Renal pelvis (tissue), 12 donors: ENCODE results near the gene REXO5. TPM values are rescaled to one million over a fixed set of nuclear protein-coding genes. Genes with fewer than 3 reads are reported as not detected.
A peak's percentile ranks its signal among the peaks of the same experiment; 100 is the strongest.
"Not testable (repeated sequence)": the region's sequence is repeated elsewhere in the genome, so short reads cannot be mapped to it uniquely, and the experiment has no call there.

Source experiments
- DNase-seq: peaks from one replicate; pipeline ENCODE4 v3.0.0-alpha.2; 2013
- long read RNA-seq, 16 experiments: transcript quantifications; one replicate each; lab custom pipeline, GENCODE V29; 2026
- polyA plus RNA-seq, 3 donors: library from polyadenylated mRNA; unstranded; fragments of 120-200 nt; gene quantifications; one replicate each; pipeline ENCODE4 v1.2.1, GENCODE V29; 2013; ENCODE audit not compliant: insufficient read length in 3 of 3

The REXO5 gene
- polyA plus RNA-seq, result 1 to 10 TPM; 5.3 to 8.5 (median 5.5) TPM
- long read RNA-seq, donor 1, result 0 reads
- long read RNA-seq, donor 2, result 0 reads
- long read RNA-seq, donor 3, result 0 reads
- long read RNA-seq, donor 4, partial matches to known transcripts, result 0 of 1 reads
- long read RNA-seq, donor 4, other reads (novel, unspliced or antisense), result 0 of 1 reads
- long read RNA-seq, donor 5, result 0 reads
- long read RNA-seq, donor 6, result 0 reads
- long read RNA-seq, donor 7, partial matches to known transcripts, result 0 of 1 reads
- long read RNA-seq, donor 7, other reads (novel, unspliced or antisense), result 0 of 1 reads
- long read RNA-seq, donor 8, result 0 reads
- long read RNA-seq, donor 9, result 0 reads
- long read RNA-seq, donor 10, partial matches to known transcripts, result 0 of 1 reads
- long read RNA-seq, donor 10, other reads (novel, unspliced or antisense), result 0 of 1 reads
- long read RNA-seq, donor 11, result 0 reads
- long read RNA-seq, donor 12, result 0 reads
- long read RNA-seq, donor 13, result 0 reads
- long read RNA-seq, donor 14, result 0 reads
- long read RNA-seq, donor 15, result 0 reads
- long read RNA-seq, donor 16, partial matches to known transcripts, result 0 of 1 reads
- long read RNA-seq, donor 16, other reads (novel, unspliced or antisense), result 0 of 1 reads

DNA sequence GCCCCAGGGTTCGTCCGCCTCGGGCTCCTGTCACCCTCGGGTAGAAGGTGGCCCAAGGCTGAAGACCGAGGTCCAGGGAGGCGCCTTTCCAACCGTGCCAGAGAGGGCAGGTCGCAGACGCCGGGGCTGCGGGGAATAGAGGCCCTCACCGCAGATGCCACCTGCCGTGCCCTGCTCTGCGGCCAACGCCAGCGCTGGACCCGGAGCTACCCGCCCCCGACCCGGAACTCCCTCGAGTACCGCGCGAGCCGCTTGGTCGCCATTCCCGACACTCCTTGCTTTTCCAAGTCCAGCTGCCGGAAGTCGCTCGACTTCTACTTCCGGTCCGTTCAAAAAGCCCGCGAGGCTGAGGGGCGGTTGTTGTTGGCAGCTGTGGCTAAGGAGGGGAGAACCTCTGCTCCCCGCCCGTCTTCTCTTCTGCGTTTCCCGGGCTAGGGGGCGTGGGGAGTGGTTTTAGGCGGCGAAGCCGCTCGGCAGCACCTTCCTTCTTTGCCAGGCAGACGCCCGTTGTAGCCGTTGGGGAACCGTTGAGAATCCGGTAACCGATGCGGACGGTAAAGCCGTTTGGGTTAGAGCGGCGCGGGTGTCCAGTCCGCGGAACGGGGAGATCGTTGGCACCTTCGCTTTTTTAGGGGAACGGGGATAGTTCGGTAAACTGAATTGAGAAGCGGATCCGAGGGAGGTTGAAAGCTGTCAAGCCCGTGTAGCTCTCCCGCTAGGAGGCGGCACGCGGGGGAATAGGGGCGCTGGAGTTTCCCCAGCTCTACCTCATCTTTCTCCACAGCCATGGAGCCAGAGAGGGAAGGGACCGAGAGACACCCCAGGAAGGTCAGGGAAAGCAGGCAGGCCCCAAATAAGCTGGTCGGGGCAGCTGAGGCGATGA is at the start of gene REXO5, which contains the start of gene ERI2:
TSS of gene REXO5 (plus strand) at position 360 of the 883 bp plus-strand sequence. CDS start at position 787, 427 bp downstream.
TSS of gene ERI2 (minus strand) at position 305 of the 883 bp plus-strand sequence. CDS start at position 263, 42 bp downstream.
- peak; percentile 96 for DNase-seq

GRCh38 chr16:20760346-20760745 is 46.0 kb upstream of the REXO5 start:
- DNase-seq, result no peak

DNA sequence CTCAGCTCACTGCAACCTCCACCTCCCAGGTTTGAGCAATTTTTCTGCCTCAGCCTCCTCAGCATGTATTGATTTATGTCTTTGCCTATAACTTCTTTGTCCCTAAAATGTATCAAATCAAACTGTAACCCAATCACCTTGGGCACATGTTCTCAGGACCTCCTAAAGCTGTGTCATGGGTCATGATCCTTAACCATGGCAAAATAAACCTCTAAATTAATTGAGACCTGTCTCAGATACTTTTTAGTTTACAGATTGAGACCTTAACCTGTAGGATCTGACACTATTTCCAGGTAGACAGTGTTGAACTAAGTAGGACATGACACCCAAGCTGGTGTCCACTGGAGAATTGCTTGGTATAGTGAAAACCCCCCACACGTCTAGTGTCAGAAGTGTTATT is 45.2 kb upstream of the REXO5 start:
- DNase-seq, result no peak

GRCh38 chr16:20762404-20763123 is 43.8 kb upstream of the REXO5 start:
- no peak for DNase-seq

DNA sequence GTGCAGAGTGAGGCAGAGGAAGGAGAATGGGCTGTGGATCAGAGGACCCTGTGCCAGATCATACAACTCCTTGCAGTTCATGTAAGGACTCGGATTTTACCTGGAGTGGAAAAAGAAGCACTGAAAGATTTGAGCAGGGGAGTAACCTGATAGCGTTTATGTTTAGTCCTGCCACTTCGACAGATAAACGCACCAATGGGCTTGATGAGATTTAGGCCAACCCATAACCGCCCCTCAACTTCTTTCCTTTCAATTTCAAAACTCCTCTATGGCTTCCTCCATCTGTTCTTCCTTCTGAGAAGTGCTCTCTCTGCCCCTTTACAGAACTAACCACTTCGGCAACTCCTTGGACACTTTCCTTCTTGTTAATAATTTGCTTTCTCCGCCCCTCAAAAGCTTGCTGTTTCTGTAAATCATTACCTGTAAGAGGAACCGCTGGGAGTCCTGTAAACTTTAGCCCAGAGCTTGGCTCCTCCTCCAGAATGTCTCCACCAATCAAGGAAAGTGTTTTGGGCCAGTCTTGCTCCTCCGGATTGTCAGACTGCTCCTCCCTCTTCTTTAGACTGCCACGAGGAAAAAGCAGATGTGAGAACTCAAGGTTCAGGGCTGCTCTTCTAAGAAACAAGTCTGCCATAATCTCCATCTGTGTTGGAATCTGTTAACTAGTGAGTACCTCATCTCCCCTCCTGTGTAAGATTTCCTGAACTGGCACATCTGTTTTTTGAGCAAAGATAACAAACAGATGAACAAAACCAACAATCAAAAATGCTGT is 42.7 kb upstream of the REXO5 start, which contains the start of gene ACSM3:
TSS of gene ACSM3 (plus strand) at position 554 of the 772 bp plus-strand sequence. CDS start 6,021 bp downstream, outside the sequence.
- DNase-seq, result peak; percentile 94

DNA sequence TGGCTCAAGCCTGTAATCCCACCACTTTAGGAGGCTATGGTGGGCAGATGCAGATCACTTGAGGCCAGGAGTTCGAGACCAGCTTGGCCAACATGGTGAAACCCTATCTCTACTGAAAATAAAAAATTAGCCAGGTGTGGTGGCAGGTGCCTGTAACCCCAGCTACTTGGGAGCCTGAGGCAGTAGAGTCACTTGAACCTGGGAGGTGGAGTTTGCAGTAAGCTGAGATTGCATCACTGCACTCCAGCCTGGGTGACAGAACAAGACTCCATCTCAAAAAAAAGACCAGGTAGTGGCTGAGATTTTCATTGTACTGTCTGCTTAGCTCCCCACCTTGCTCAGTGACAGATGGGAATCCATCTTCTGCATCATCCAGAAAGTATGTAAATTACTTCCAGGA is 41.9 kb upstream of the REXO5 start:
- not testable (repeated sequence) for DNase-seq

- DNase-seq, result no peak
These were observed 40.6 kb upstream of the REXO5 start for GRCh38 chr16:20765732-20766131.

DNA sequence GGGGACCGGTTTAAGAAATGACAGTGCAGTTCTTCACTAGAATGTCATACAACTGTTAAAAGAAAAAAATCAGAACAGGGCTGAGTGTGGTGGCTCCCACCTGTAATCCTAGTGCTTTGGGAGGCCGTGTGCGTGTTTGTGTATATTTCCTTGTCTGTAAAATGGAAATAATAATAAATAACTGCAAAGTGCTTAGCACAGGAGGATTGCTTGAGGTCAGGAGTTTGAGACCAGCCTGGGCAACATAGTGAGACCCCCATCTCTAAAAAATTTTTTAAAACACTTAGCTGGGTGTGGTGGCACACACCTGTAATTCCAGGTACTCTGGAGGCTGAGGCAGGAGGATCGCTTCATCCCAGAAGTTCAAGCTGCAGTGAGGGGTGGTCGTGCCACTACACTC is 40.0 kb upstream of the REXO5 start:
- DNase-seq, result no peak

DNA sequence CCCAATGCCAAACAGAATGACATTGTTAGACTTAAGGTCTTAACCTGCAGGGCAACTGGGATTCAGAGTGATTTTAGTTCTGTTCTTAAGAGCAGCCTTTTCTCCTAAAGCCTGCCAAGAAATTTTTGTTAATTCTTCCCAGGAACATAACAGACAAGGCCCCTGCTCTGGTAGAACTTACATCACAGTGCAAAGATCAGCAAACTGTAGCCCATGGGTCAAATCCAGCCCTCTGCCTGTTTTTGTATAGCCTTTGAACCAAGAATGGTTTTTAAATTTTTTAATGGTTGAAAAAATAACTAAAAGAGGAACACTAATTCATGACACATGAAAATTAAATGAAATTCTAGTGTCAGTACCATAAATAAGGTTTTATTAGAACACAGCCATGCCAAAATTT is 38.8 kb upstream of the REXO5 start:
- no peak for DNase-seq

DNA sequence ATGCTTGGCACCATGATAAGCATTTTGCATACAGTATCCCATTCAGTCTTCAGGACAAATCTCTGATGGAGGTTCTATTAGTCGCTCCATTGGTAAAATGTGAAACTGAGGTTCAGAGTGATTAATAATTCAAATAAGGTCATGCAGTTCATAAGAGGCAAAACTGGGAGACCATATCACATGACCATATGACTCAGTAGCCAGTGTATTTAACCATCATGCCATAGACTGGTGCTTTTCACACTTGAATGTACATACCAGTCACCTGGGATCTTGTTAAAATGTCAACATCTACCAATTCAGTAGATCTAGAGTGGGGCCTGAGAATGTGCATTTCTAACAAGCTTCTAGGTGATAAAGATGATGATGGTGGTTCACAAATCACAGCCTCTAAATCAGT is 38.2 kb upstream of the REXO5 start:
- no peak for DNase-seq

DNA sequence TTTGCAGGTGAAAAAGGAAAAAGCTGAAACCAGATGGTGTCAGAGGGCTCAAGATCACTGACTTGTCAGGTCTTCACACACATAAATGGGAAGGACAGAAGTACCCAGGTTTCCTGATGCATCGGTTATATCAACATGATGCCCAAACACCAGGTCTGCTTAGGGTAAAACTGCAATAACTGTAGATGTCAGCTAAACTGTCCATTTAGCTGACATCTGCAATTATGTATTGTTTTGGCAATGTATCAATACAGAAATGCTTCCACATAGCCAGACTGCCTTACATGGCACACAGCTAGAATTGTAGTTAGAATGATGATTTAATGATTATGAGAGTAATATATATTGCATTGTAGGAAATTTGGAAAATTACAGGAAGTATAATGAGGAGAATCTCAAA is 37.5 kb upstream of the REXO5 start:
- no peak for DNase-seq

GRCh38 chr16:20773679-20774078 is 32.6 kb upstream of the REXO5 start:
- DNase-seq, result no peak

- DNase-seq, result no peak
These were observed 31.5 kb upstream of the REXO5 start for GRCh38 chr16:20774703-20775362.

GRCh38 chr16:20781697-20782096 is 24.6 kb upstream of the REXO5 start:
- no peak for DNase-seq

- DNase-seq, result no peak
These were observed 23.9 kb upstream of the REXO5 start for GRCh38 chr16:20782470-20782869.

DNA sequence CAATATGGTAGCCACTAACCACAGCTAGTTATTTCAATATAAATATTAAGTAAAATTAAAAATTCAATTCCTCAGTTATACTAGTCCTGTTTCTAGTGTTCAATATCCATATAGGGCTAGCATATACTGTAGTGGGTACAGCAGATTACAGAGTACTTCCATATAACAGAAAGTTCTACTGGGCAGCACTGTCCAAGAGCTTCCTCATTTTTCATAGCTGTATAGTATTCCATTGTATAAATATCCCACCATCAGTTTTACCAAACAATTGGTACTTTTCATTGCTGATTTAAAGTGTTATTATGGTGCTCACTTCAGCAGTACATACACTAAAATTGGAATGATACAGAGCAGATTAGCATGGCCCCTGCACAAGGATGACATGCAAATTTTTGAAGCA is 22.1 kb upstream of the REXO5 start:
- no peak for DNase-seq

GRCh38 chr16:20789130-20789529 is 17.2 kb upstream of the REXO5 start:
- DNase-seq, result no peak

DNA sequence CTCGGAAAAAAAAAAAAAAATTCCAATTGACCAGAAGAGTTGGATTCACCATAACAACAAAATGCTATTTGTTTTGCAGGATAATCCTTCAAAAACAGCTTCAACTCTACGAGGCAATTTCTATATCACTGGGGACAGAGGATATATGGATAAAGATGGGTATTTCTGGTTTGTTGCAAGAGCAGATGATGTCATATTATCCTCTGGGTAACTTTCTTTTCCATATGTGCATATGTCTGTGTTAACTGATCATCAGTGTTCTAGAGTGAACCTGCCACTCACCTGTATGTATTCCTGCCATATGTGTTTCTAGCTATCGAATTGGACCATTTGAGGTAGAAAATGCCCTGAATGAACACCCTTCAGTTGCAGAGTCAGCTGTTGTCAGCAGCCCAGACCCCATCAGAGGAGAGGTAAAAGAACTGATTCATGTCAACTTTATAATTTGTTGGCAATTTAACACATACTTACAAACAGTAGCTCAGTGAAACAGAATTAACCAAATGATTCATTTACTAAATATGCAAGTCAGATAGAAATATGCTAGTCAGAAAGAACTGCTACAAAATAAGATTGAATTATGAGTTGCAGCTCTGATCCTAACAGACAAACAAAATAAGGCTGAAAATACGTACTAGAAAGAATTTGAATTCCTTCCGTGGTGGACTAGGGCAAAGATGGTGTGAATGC is 14.3 kb upstream of the REXO5 start:
- DNase-seq, result no peak

- DNase-seq, result no peak
These were observed 8.0 kb upstream of the REXO5 start for GRCh38 chr16:20798364-20798763.
